Skin epidermis (tissue), 12 donors: ENCODE measurements around the gene ZNF57.
A peak's percentile ranks its signal among the peaks of the same experiment; 100 is the strongest.
"Not testable (repeated sequence)": the region's sequence is repeated elsewhere in the genome, so short reads cannot be mapped to it uniquely, and the experiment has no call there.

Source experiments
- H3K27ac ChIP-seq, 21 experiments: fragments of 200-600 bp; sonication (generic) in 11 of 21; one replicate each; pipeline ENCODE4 v1.5.0; 2020; ENCODE audit warnings: mild to moderate bottlenecking in 3 of 21, inconsistent platforms in 2 of 21, moderate library complexity in 2 of 21
- H3K4me3 ChIP-seq, 7 experiments: fragments of 200-600 bp; sonication (generic) in 2 of 7; one replicate each; pipeline ENCODE4 v1.5.0; 2020; ENCODE audit warnings: inconsistent platforms in 2 of 7, mild to moderate bottlenecking in 2 of 7, moderate library complexity in 1 of 7

Gene ZNF57

DNA sequence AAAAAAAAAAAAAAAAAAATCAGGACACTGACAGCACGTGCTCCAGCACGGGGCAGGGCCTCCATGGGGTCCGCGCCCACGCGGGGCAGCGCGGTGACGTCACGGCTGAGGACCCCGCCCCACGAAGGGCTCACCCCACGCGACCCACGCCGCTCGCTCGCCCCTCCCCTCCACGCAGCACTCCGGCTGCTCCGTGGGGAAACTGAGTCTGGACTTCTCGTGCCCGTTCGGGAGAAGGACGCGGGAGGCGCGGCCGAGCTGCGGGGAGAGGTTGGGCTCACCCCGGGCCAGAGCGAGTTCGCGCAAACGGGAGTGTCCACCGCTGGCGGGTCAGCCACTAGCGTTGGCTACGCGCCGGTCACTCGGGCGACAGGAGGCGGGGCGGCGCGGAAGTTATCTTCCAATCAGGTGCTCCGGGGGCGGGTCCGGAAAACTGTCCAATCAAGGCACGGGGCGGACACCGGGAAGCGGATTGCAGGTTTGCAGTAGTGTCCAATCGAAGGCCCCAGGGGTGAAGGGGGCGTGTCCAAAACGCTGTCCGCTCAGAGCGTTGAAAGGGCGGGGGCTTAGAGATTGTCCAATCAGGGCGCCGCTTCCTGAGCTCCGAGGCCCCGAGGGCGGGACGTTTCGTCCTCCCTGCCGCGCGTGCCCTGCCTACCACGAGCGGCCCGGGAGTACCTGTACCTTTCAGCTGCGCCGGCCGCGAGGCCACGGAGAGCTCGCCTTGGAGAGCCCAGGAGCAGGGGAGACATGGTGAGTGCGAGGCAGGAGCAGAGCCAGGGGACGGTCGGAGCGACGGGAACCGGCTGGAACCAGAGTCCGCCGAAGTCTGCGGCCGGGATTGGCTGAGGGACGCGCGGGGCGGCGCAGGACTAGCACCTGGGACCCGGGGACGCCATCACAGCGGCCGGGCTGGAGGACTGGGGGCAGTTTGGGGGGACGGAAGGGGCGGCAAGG is at the start of gene ZNF57:
Gene ZNF57 (plus strand): TSS at position 633 of the 957 bp plus-strand sequence. CDS start 118 bp downstream, at position 751.
- Histone ChIP-seq H3K4me3 (peak within 1 kb of the TSS; percentile 44 to 75 (median 60)), H3K27ac (peak within 1 kb of the TSS; percentile 10 to 88 (median 74))

DNA sequence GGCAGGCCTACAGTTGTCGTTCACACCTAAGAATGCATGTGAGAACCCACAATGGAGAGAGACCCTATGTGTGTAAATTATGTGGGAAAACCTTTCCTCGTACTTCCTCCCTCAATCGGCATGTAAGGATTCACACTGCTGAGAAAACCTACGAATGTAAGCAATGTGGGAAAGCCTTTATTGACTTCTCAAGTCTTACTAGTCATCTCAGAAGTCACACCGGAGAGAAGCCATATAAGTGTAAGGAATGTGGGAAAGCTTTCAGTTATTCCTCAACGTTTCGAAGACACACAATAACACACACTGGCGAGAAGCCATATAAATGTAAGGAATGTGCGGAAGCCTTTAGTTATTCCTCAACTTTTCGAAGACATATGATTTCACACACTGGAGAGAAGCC is 48.1 kb upstream of the ZNF57 start:
- Histone ChIP-seq H3K4me3 (no peak overlapping the region), H3K27ac (no peak overlapping the region)

DNA sequence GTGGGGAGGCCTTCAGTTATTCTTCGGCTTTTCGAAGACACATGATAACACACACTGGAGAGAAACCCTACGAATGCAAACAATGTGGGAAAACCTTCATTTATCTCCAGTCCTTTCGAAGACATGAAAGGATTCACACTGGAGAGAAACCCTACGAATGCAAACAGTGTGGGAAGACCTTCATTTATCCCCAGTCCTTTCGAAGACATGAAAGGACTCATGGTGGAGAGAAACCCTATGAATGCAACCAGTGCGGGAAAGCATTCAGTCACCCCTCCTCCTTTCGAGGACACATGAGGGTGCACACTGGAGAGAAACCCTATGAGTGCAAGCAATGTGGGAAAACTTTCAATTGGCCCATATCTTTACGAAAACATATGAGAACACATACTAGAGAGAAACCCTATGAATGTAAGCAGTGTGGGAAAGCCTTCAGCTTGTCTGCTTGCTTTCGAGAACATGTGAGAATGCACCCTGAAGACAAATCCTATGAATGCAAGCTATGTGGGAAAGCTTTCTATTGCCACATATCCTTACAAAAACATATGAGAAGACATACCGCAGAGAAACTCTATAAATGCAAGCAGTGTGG is 47.6 kb upstream of the ZNF57 start:
- H3K4me3 ChIP-seq, result no peak overlapping the region
- no peak overlapping the region for H3K27ac ChIP-seq

GRCh38 chr19:2854849-2855248 is 45.9 kb upstream of the ZNF57 start:
- H3K27ac ChIP-seq, result no peak overlapping the region
- no peak overlapping the region for H3K4me3 ChIP-seq

GRCh38 chr19:2856457-2857050 is 44.2 kb upstream of the ZNF57 start:
- Histone ChIP-seq H3K4me3 (no peak overlapping the region), H3K27ac (no peak overlapping the region)

DNA sequence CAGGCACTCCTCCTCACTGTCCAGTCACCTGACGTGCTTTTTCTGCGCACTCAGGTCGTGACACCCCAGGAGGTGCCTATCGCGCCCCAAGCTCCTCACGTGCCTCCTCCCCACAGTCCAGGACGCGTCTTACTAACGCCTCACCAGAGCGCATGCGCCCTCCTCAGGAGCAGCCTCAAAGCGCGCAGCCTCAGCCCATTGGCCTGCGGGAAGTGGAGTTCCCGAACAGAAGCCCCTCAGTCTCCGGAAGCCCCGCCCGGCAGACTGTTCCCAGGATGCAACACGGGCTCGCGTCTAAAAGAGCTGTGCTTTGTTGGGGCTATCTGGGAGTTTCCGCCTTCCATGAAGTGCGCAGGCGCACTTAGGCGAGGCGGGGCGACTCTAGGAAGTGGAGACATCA is 41.9 kb upstream of the ZNF57 start:
- no peak overlapping the region for H3K27ac ChIP-seq
- no peak overlapping the region for H3K4me3 ChIP-seq

DNA sequence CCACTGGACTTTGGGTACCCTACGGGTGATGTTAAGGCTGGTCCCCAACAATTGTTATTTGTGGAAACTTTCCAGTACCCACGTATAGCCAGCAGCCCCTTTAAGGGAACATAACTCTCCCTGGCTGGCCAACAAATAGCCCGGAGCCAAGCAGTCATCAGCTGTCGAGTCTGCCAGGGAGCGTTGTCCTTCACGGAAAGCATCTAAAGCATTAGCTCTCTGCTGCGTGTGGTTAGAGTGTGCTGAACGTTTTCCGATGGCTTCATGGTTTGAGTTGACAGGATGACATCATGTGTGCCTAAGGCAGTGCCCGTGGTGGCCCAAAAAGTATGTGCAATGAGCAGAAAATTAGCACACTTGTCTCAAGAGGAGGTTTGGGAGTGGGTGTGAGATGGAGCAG is 36.9 kb upstream of the ZNF57 start:
- no peak overlapping the region for H3K27ac ChIP-seq
- H3K4me3 ChIP-seq, result no peak overlapping the region

DNA sequence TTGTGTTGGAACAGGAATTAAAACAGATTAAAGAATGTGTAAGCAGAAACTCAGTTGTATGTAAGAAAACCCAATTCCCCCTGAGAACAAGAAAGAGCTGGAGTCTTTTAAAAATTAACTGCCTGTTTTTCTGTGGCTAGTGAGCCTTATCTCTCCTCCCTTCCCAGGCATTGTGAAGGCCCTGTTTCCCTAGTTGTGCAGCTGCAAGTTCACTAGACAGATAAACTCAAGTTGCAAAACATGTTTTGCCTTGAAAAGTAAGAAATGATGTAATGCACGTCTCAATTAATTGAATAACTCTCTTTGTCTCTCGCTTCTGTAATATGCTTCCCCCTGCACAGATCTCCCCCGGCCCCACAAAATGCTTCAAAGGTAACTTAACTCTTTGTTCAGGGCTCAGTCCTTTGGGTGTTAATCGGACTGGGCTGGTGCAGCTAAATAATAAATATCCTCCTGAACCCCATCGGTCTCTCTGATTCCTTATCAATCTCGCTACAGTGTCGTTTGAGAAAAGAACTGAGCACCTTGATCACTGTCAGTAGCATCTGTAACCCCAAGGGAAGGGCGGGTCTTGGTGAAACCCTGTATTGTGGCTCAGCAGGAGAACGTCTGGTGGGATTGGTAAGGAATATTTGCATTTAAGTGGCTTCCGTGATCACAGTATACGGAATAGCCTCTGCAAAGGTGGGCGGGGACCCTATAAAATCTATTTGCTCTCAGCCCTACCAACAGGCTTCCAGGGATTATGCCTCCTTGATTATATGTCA is 35.2 kb upstream of the ZNF57 start:
- no peak overlapping the region for H3K27ac ChIP-seq
- H3K4me3 ChIP-seq, result no peak overlapping the region

GRCh38 chr19:2866495-2867024 is 34.2 kb upstream of the ZNF57 start:
- Histone ChIP-seq H3K27ac (no peak overlapping the region), H3K4me3 (peak overlapping the region in 1 of 7 experiments; percentile 31)

GRCh38 chr19:2867025-2867991 is 33.4 kb upstream of the ZNF57 start, which contains the start of gene ZNF556:
Gene ZNF556, plus strand, starts transcription at chr19:2867335. Its CDS starts 87 bp downstream, at chr19:2867422.
- Histone ChIP-seq H3K27ac (no peak within 1 kb of the TSS), H3K4me3 (peak within 1 kb of the TSS in 3 of 7 experiments; percentile 16 to 31 (median 21))

DNA sequence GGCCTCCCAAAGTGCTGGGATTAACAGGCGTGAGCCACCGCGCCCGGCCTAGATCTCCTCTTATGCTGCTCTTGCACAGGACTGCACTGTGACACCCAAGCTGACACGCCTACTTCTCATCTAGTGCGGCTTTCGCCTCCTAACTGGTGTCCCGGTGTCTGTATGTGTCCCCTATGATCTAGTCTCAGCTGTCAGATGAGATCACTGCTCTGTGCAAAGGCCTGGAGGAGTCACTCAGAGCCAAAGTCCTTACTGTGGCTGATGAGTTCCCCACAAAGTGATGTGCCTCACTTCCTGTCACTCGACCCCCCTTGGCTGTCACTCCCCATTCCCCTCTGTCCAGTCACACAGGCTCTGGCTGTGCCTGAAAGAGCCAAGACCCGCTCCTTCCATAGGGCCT is 31.1 kb upstream of the ZNF57 start:
- no peak overlapping the region for H3K27ac ChIP-seq
- H3K4me3 ChIP-seq, result no peak overlapping the region

- not testable (repeated sequence) for H3K27ac ChIP-seq, H3K4me3 ChIP-seq
Observed at GRCh38 chr19:2872175-2872574, 28.6 kb upstream of the ZNF57 start.

DNA sequence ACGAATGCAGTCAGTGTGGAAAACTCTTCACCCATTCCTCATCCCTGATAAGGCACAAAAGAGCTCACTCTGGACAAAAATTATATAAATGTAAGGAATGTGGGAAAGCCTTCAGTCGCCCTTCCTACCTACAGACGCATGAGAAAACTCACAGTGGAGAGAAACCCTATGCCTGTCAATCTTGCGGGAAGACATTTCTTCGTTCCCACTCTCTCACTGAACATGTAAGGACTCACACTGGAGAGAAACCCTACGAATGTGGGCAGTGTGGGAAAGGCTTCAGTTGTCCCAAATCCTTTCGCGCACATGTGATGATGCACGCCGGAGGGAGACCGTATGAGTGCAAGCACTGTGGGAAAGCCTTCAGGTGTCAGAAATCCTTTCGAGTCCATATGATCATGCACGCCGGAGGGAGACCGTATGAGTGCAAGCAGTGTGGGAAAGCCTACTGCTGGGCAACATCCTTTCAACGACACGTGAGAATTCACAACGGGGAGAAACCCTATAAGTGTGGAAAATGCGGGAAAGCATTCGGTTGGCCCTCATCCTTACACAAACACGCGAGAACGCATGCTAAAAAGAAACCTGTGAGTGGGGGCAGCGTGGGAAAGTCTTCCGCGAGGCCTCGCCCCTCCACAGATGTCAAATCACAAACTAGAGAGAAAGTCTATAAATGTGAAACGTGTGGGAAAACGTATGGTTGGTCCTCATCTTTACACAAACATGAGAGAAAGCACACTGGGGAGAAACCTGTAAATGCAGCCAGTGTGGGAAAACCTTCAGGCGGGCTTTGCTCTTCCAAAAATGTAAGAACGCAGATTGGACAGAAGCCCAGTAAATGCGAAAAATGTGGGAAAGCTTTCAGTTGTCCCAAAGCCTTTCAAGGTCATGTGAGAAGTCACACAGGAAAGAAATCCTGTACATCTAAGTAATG is 23.1 kb upstream of the ZNF57 start:
- Histone ChIP-seq H3K27ac (no peak overlapping the region), H3K4me3 (no peak overlapping the region)

DNA sequence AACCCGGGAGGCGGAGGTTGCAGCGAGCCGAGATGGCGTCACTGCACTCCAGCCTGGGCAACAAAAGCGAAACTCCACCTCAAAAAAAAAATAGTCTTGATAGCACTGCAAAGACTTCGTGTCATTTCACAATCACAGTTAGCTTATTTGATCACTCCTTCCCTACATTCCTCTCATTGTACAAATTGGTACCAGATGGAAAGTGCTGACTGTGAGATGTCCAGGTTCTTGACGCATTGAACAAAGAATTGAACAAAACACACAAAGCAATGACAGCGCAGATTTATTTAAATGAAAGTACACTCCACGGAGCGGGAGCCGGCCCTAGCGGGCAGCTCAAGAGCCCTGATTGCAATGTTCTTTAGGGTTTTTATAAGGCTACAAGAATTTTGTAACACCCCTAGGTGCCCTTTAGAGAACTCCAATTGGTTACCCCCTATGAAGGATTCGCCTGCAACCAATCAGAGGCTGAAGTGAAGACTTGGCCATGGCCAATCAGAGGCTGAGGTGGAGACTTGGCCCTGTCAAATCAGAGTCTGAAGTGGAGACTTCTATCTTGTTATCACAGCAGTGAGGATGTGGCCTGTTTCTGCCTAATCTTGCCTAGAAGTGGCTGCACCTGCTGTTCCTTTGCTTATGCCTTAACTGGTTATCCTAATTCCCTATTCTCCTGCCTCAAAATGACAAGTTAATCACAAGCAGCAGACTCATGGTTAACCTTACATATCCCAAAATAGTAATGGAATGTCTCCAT is 16.9 kb upstream of the ZNF57 start:
- Histone ChIP-seq H3K4me3 (no peak overlapping the region), H3K27ac (no peak overlapping the region)

GRCh38 chr19:2885736-2886135 is 15.0 kb upstream of the ZNF57 start:
- no peak overlapping the region for H3K4me3 ChIP-seq
- H3K27ac ChIP-seq, result no peak overlapping the region

GRCh38 chr19:2887391-2887914 is 13.3 kb upstream of the ZNF57 start:
- no peak overlapping the region for H3K4me3 ChIP-seq
- peak overlapping the region in 1 of 21 experiments; percentile 17 for H3K27ac ChIP-seq
